Testis (tissue), 3 donors: Measurements from ENCODE around the gene R3HDM4. TPM values are rescaled to one million over a fixed set of nuclear protein-coding genes. Genes with fewer than 3 reads are reported as not detected.

Source experiments
- DNase-seq: peaks from one replicate; pipeline ENCODE4 v3.0.0-alpha.2; 2019
- H3K27ac ChIP-seq, 2 donors: fragments of 200-600 bp; sonication (generic); one replicate each; pipeline ENCODE4 v1.5.1; 2019
- H3K27me3 ChIP-seq: fragments of 200-600 bp; sonication (generic); one replicate; pipeline ENCODE4 v1.5.1; 2019
- H3K36me3 ChIP-seq: fragments of 200-600 bp; sonication (generic); one replicate; pipeline ENCODE4 v1.5.1; 2017; ENCODE audit warnings: low read depth; ENCODE audit errors: missing control alignments
- H3K4me1 ChIP-seq: fragments of 200-600 bp; sonication (generic); one replicate; pipeline ENCODE4 v1.5.1; 2019
- H3K4me3 ChIP-seq, 2 donors: fragments of 200-600 bp; sonication (generic); one replicate each; pipeline ENCODE4 v1.5.1; 2017 to 2019
- H3K9me3 ChIP-seq: fragments of 200-600 bp; sonication (generic); one replicate; pipeline ENCODE4 v1.5.1; 2017
- CTCF ChIP-seq, 3 experiments: fragments of 450-650 bp in 2 of 3; fragments of 200-600 bp in 1 of 3; sonication (generic) in 1 of 3; IDR thresholded peaks; one replicate each; pipeline ENCODE4 v1.5.1; 2016 to 2019; ENCODE audit warnings: antibody characterized with exemption in 3 of 3, mild to moderate bottlenecking in 2 of 3, moderate library complexity in 1 of 3
- POLR2A ChIP-seq: fragments of 450-650 bp; IDR thresholded peaks from one replicate; pipeline ENCODE4 v1.6.1; 2017; ENCODE audit warnings: antibody characterized with exemption, mild to moderate bottlenecking, moderate library complexity
- WGBS, 2 donors: methylation state at CpG; one replicate each; pipeline ENCODE4 v1.1.5; 2018; 5-methylcytosine and 5-hydroxymethylcytosine counted together
- intact Hi-C: fragments of 100-400 bp; cut with DNase I; formaldehyde crosslinking; loops from one replicate; pipeline ENCODE4 v1.15.1; 2023; ENCODE audit warnings: low total_unique reads
- polyA plus RNA-seq: library from polyadenylated mRNA; stranded (reverse); fragments of 350-450 nt; fragmentation: Illumina TruSeq; extraction: RNeasy Lipid Tissue Mini Kit (QIAGEN cat#74804); gene quantifications from one replicate; pipeline ENCODE4 v1.2.3, GENCODE V29; 2014; ENCODE audit warnings: low read depth, low replicate concordance; ENCODE audit not compliant: insufficient read depth
- total RNA-seq, 2 donors: library from RNA; depleted of rRNA; stranded (reverse); fragments of >200 nt; gene quantifications; one replicate each; pipeline ENCODE4 v1.2.3, GENCODE V29; 2016

The R3HDM4 gene
- total and polyA plus RNA-seq, 3 donors from 2014 or later, result 19.2 to 30.1 (median 24.6) TPM

GRCh38 chr19:943551-944170 lies 30.6 kb upstream of the R3HDM4 start:
- H3K4me3 ChIP-seq, result no peak overlapping the region
- no peaks in the 10 kb centered on the region for H3K36me3 ChIP-seq
- H3K27me3 ChIP-seq, result no peaks in the 10 kb centered on the region
- no peaks in the 10 kb centered on the region for H3K9me3 ChIP-seq
- TF ChIP-seq CTCF (IDR thresholded peaks at IDR 0.05), result no peak
- TF ChIP-seq POLR2A, result no peak
- no peak for DNase-seq
- peaks cover 18% of the 10 kb centered on the region for H3K4me1 ChIP-seq
- intact Hi-C loops, result no loop called here
- 87 to 89% methylated on average over 12 to 17 of the region's 17 CpGs for WGBS, 2 donors
- no peak overlapping the region for H3K27ac ChIP-seq

- 94 to 100% methylated on average over 1 to 32 of the region's 32 CpGs for WGBS, 2 donors
- no peak overlapping the region for H3K27ac ChIP-seq
- intact Hi-C loops, result no loop called here
- no peak overlapping the region for H3K4me3 ChIP-seq
- H3K4me1 ChIP-seq, result peaks cover 18% of the 10 kb centered on the region
- no peaks in the 10 kb centered on the region for H3K27me3 ChIP-seq
- DNase-seq, result no peak
- H3K36me3 ChIP-seq, result no peaks in the 10 kb centered on the region
- no peak for TF ChIP-seq CTCF (IDR thresholded peaks at IDR 0.05)
- no peak for TF ChIP-seq POLR2A
- no peaks in the 10 kb centered on the region for H3K9me3 ChIP-seq
Measured at GRCh38 chr19:942133-942645, 29.2 kb upstream of the R3HDM4 start.

GRCh38 chr19:941292-942132 lies 28.5 kb upstream of the R3HDM4 start:
- Histone ChIP-seq H3K27me3 (no peaks in the 10 kb centered on the region), H3K36me3 (no peaks in the 10 kb centered on the region), H3K4me3 (no peak overlapping the region), H3K4me1 (peaks cover 18% of the 10 kb centered on the region), H3K9me3 (no peaks in the 10 kb centered on the region), H3K27ac (peak overlapping the region in 1 of 2 donors; percentile 31)
- intact Hi-C loops, result no loop called here
- TF ChIP-seq CTCF (IDR thresholded peaks at IDR 0.05), result no peak
- no peak for TF ChIP-seq POLR2A
- no peak for DNase-seq
- WGBS, 2 donors, result 82 to 86% methylated on average over 12 to 45 of the region's 45 CpGs

GRCh38 chr19:940591-941291 lies 27.7 kb upstream of the R3HDM4 start:
- peak overlapping the region; percentile 64 to 77 for H3K27ac ChIP-seq
- H3K36me3 ChIP-seq, result no peaks in the 10 kb centered on the region
- no peaks in the 10 kb centered on the region for H3K9me3 ChIP-seq
- peak; percentile 81 for DNase-seq
- no peak for TF ChIP-seq CTCF (IDR thresholded peaks at IDR 0.05)
- no peak for TF ChIP-seq POLR2A
- H3K27me3 ChIP-seq, result no peaks in the 10 kb centered on the region
- H3K4me3 ChIP-seq, result no peak overlapping the region
- WGBS, 2 donors, result 43 to 46% methylated on average over 17 to 58 of the region's 64 CpGs
- peaks cover 18% of the 10 kb centered on the region for H3K4me1 ChIP-seq
- intact Hi-C loops, result no loop called here
